Astrocyte of the spinal cord (primary cell): ENCODE data around the gene BSX.

Experiments used
- DNase-seq: peaks from one replicate; pipeline ENCODE4 v3.0.0; 2011; ENCODE audit warnings: low read depth, low spot score
- H3K4me3 ChIP-seq: 2 replicates; pipeline ENCODE4 v1.5.1; 2011; ENCODE audit warnings: low read depth, mild to moderate bottlenecking, low read length, moderate library complexity
- in situ Hi-C: cut with HindIII; loops from 2 replicates; pipeline ENCODE4 v1.10.0; 2017; ENCODE audit warnings: low sequenced_read_pairs
- TF ChIP-seq, protein P1 (sequence below): IDR thresholded peaks from 2 replicates; pipeline ENCODE4 v1.5.1; 2012; ENCODE audit warnings: low read depth, mild to moderate bottlenecking, low read length, inconsistent platforms

The BSX gene

GRCh38 chr11:122954455-122954854 lies 27.2 kb downstream of the BSX start:
- no peak for DNase-seq
- in situ Hi-C loops: no loop called here
- TF ChIP-seq, protein P1, sequence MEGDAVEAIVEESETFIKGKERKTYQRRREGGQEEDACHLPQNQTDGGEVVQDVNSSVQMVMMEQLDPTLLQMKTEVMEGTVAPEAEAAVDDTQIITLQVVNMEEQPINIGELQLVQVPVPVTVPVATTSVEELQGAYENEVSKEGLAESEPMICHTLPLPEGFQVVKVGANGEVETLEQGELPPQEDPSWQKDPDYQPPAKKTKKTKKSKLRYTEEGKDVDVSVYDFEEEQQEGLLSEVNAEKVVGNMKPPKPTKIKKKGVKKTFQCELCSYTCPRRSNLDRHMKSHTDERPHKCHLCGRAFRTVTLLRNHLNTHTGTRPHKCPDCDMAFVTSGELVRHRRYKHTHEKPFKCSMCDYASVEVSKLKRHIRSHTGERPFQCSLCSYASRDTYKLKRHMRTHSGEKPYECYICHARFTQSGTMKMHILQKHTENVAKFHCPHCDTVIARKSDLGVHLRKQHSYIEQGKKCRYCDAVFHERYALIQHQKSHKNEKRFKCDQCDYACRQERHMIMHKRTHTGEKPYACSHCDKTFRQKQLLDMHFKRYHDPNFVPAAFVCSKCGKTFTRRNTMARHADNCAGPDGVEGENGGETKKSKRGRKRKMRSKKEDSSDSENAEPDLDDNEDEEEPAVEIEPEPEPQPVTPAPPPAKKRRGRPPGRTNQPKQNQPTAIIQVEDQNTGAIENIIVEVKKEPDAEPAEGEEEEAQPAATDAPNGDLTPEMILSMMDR: no peak
- no peak overlapping the region for H3K4me3 ChIP-seq

- no peak for DNase-seq
- in situ Hi-C loops: no loop called here
- TF ChIP-seq, protein P1: no peak
- H3K4me3 ChIP-seq: no peak overlapping the region
These were observed 30.4 kb downstream of the BSX start for GRCh38 chr11:122951211-122951610.

DNA sequence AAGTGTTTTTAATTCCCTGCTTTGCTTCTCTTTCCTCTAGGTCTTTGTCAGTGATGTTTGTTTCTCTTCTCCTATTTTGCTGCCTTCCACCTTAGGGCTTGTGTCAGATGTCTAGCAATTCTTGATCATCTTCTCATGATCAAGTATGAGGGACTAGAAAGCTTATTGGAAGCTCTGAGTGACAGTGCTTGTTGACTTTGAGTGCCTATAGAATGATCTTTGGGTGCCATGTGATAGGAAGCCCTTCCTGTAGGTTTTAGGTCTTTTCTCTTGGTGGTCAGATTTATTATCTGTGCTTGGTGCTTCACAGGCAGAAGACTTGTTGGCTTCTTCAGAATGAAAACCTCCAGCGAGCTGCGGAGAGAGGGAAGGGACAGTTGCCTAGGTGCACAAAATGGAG lies 43.1 kb downstream of the BSX start:
- in situ Hi-C loops: no loop called here
- no peak overlapping the region for H3K4me3 ChIP-seq
- DNase-seq: no peak
- TF ChIP-seq, protein P1: no peak

- no peak for DNase-seq
- TF ChIP-seq, protein P1: no peak
- H3K4me3 ChIP-seq: no peak overlapping the region
- in situ Hi-C loops: no loop called here
These were observed 43.7 kb downstream of the BSX start for GRCh38 chr11:122937983-122938382.

- H3K4me3 ChIP-seq: no peak overlapping the region
- DNase-seq: no peak
- TF ChIP-seq, protein P1: no peak
- in situ Hi-C loops: no loop called here
These were observed 48.2 kb downstream of the BSX start for GRCh38 chr11:122933416-122933815.

- DNase-seq: no peak
- in situ Hi-C loops: no loop called here
- H3K4me3 ChIP-seq: no peak overlapping the region
- TF ChIP-seq, protein P1: no peak
These were observed 50.1 kb downstream of the BSX start for GRCh38 chr11:122931510-122931909.
